PFSK-1 (cell line): ENCODE data around the gene TMEM161B.

ENCODE experiments used
- POLR2AphosphoS5 ChIP-seq: IDR thresholded peaks from 2 replicates; pipeline ENCODE4 v1.6.1; 2012; ENCODE audit warnings: low read depth, mild to moderate bottlenecking, control low read depth, low read length, moderate library complexity
- SIN3A ChIP-seq: IDR thresholded peaks from 2 replicates; pipeline ENCODE4 v1.6.1; 2012; ENCODE audit warnings: mild to moderate bottlenecking, low read length, moderate library complexity, borderline replicate concordance; ENCODE audit not compliant: insufficient read depth

DNA sequence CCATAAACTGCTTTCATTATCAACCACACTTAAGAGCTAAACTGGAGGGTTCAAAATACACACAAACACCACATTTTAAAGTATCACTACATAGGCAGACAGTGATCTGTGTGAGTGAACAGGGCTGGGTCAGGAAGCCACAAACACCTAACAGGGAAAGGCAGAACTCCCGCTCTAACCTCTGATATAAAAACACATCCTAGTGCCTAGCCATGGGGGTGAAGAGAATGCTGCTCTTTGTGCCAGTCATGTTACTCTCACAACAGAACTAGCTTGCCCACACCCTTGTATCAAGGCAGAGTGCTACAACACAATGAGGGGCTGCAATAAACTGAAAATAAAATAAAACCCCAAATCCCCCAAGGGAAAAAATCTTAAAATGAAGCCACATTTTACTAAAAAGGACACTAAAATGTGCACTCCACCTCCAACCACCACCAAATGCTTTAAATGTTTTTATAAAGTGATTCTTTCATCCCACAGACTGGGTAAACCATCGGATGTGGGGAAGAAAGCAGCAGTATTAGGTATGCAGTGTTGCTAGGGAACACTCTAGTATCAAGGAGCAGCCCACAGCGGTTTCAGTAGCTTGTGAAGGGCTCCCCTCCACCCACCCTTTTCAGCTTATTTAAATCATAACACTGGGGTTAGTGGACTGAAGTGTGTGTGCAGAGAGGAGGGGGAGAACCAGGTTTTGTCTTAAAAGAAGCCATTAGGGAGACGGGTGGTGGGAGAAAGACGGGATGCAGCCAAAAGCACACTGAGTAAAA, 64.5 kb downstream of the TMEM161B start:
- TF ChIP-seq POLR2AphosphoS5, result no peak
- no peak for TF ChIP-seq SIN3A
